ENCODE results near the gene TNRC6C. TPM values are rescaled to one million over a fixed set of nuclear protein-coding genes. Genes with fewer than 3 reads are reported as not detected.

Gene TNRC6C
- total and polyA plus RNA-seq, 2 of the 13 experiments (the other 11 are each of a cell fraction or from before 2014, with no cell fraction given) = 0.66 to 4.9 TPM

DNA sequence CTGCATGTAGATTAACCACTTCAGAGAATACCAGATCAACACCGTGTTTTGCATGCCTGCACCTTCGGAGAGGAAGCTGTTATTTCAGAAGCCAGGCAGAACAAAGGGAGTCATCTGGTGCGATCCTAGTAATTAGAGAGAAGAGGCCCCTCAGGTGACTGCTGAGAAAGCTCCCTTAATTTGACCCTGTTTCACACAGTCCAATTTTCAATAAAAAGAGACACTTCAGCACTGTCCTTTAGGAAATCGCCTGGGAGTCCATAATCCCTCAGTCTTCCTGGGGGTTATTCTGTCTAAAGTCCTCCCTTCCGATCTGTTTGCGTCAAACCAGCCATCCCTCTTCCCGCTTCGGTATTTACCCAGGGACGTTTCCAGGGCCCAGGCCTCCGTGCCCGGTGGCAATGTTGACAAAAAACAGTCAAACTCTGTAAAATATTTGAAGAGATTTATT, 23.4 kb upstream of the TNRC6C start (continued):
- TF ChIP-seq LCORL (IDR thresholded peaks at IDR 0.05) = no peak
- peak; percentile 51; the same call in 1 of the 2 replicates for TF ChIP-seq LCORL (CRISPR knock-in tag; IDR thresholded peaks at IDR 0.05)
- no peak for TF ChIP-seq SALL2 (CRISPR knock-in tag; IDR thresholded peaks at IDR 0.05)
- TF ChIP-seq ZMYM4 (CRISPR knock-in tag; IDR thresholded peaks at IDR 0.05) = peak; percentile 40; the same call in 1 of the 2 replicates
- TF ChIP-seq ARID2 (CRISPR knock-in tag; IDR thresholded peaks at IDR 0.05; ENCODE audit: borderline replicate concordance) = no peak
- TF ChIP-seq, protein P1, sequence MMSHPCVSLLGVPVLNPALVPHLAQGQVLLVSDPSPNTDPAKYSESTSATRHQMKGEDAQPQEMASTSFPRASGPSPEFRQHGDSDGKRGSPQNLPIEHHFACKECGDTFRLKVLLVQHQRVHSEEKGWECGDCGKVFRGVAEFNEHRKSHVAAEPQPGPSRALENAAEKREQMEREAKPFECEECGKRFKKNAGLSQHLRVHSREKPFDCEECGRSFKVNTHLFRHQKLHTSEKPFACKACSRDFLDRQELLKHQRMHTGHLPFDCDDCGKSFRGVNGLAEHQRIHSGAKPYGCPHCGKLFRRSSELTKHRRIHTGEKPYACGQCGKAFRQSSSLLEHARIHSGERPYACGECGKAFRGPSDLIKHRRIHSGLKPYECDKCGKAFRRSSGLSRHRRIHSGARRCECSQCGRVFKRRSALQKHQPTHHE (CRISPR knock-in tag; IDR thresholded peaks at IDR 0.05; ENCODE audit: borderline replicate concordance) = no peak
- no peak for TF ChIP-seq ZNF10 (CRISPR knock-in tag; IDR thresholded peaks at IDR 0.05; ENCODE audit: borderline replicate concordance, low read depth)
- no peak for TF ChIP-seq ZFAT (CRISPR knock-in tag; conservative IDR thresholded peaks at IDR 0.05)
- no peak for TF ChIP-seq PPARG (CRISPR knock-in tag; conservative IDR thresholded peaks at IDR 0.05)
- TF ChIP-seq, protein P2, sequence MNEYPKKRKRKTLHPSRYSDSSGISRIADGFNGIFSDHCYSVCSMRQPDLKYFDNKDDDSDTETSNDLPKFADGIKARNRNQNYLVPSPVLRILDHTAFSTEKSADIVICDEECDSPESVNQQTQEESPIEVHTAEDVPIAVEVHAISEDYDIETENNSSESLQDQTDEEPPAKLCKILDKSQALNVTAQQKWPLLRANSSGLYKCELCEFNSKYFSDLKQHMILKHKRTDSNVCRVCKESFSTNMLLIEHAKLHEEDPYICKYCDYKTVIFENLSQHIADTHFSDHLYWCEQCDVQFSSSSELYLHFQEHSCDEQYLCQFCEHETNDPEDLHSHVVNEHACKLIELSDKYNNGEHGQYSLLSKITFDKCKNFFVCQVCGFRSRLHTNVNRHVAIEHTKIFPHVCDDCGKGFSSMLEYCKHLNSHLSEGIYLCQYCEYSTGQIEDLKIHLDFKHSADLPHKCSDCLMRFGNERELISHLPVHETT (CRISPR knock-in tag; conservative IDR thresholded peaks at IDR 0.05) = no peak
- no peak for TF ChIP-seq NFATC3 (CRISPR knock-in tag; IDR thresholded peaks at IDR 0.05)
- TF ChIP-seq TOE1 (CRISPR knock-in tag; IDR thresholded peaks at IDR 0.05) = no peak
- TF ChIP-seq ZNF367 (CRISPR knock-in tag; IDR thresholded peaks at IDR 0.05; ENCODE audit: borderline replicate concordance) = no peak
- TF ChIP-seq ZNF160 (CRISPR knock-in tag; IDR thresholded peaks at IDR 0.05) = no peak
- no peak for TF ChIP-seq ZSCAN30 (CRISPR knock-in tag; IDR thresholded peaks at IDR 0.05)
- TF ChIP-seq, protein P3, sequence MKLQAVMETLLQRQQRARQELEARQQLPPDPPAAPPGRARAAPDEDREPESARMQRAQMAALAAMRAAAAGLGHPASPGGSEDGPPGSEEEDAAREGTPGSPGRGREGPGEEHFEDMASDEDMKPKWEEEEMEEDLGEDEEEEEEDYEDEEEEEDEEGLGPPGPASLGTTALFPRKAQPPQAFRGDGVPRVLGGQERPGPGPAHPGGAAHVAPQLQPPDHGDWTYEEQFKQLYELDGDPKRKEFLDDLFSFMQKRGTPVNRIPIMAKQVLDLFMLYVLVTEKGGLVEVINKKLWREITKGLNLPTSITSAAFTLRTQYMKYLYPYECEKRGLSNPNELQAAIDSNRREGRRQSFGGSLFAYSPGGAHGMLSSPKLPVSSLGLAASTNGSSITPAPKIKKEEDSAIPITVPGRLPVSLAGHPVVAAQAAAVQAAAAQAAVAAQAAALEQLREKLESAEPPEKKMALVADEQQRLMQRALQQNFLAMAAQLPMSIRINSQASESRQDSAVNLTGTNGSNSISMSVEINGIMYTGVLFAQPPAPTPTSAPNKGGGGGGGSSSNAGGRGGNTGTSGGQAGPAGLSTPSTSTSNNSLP (IDR thresholded peaks at IDR 0.05; ENCODE audit: low read depth, low read length) = no peak
- TF ChIP-seq, protein P4, sequence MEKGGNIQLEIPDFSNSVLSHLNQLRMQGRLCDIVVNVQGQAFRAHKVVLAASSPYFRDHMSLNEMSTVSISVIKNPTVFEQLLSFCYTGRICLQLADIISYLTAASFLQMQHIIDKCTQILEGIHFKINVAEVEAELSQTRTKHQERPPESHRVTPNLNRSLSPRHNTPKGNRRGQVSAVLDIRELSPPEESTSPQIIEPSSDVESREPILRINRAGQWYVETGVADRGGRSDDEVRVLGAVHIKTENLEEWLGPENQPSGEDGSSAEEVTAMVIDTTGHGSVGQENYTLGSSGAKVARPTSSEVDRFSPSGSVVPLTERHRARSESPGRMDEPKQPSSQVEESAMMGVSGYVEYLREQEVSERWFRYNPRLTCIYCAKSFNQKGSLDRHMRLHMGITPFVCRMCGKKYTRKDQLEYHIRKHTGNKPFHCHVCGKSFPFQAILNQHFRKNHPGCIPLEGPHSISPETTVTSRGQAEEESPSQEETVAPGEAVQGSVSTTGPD (CRISPR knock-in tag; IDR thresholded peaks at IDR 0.05) = no peak
- TF ChIP-seq AGO1 (IDR thresholded peaks at IDR 0.05; ENCODE audit: low read depth, low read length, poor library complexity, severe bottlenecking) = no peak
- TF ChIP-seq, protein P5, sequence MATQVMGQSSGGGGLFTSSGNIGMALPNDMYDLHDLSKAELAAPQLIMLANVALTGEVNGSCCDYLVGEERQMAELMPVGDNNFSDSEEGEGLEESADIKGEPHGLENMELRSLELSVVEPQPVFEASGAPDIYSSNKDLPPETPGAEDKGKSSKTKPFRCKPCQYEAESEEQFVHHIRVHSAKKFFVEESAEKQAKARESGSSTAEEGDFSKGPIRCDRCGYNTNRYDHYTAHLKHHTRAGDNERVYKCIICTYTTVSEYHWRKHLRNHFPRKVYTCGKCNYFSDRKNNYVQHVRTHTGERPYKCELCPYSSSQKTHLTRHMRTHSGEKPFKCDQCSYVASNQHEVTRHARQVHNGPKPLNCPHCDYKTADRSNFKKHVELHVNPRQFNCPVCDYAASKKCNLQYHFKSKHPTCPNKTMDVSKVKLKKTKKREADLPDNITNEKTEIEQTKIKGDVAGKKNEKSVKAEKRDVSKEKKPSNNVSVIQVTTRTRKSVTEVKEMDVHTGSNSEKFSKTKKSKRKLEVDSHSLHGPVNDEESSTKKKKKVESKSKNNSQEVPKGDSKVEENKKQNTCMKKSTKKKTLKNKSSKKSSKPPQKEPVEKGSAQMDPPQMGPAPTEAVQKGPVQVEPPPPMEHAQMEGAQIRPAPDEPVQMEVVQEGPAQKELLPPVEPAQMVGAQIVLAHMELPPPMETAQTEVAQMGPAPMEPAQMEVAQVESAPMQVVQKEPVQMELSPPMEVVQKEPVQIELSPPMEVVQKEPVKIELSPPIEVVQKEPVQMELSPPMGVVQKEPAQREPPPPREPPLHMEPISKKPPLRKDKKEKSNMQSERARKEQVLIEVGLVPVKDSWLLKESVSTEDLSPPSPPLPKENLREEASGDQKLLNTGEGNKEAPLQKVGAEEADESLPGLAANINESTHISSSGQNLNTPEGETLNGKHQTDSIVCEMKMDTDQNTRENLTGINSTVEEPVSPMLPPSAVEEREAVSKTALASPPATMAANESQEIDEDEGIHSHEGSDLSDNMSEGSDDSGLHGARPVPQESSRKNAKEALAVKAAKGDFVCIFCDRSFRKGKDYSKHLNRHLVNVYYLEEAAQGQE (IDR thresholded peaks at IDR 0.05; ENCODE audit: borderline replicate concordance in 1 of 2, low read depth in 1 of 2, low read length in 2 of 2) = no peak
- TF ChIP-seq ZNF614 (CRISPR knock-in tag; IDR thresholded peaks at IDR 0.05; ENCODE audit: borderline replicate concordance) = peak; percentile 38; the same call in 1 of the 2 replicates
- peak; percentile 46; the same call in 1 of the 2 replicates for TF ChIP-seq SAP130 (CRISPR knock-in tag; IDR thresholded peaks at IDR 0.05; ENCODE audit: low read depth)
- no peak for TF ChIP-seq ZNF772 (CRISPR knock-in tag; IDR thresholded peaks at IDR 0.05)
